Fibroblast of the conjunctiva (primary cell): Measurements from ENCODE around the gene PEX5L.

Experiments used
- DNase-seq: peaks from one replicate; pipeline ENCODE4 v3.0.0-alpha.2; 2010; ENCODE audit warnings: low read depth

PEX5L gene

DNA sequence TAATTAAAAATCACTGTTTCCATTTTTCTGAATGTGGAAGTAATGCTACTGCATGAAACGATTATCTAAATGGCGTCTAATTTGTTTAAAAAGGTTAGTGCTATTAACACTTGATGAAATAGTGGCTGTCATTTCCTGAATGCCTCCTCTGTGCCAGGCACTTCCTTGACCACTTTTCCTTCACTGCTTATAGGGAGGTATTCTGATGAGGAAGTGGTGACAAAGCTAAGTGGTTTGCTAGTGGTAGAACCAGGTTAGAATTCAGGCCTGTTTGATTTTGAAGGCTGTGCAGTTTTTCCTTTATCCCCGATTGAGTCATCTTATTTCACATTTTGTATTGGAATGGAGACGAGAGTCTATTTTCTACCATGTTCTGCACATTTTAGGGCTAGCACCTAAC lies 264.9 kb downstream of the PEX5L start:
- DNase-seq = no peak

DNA sequence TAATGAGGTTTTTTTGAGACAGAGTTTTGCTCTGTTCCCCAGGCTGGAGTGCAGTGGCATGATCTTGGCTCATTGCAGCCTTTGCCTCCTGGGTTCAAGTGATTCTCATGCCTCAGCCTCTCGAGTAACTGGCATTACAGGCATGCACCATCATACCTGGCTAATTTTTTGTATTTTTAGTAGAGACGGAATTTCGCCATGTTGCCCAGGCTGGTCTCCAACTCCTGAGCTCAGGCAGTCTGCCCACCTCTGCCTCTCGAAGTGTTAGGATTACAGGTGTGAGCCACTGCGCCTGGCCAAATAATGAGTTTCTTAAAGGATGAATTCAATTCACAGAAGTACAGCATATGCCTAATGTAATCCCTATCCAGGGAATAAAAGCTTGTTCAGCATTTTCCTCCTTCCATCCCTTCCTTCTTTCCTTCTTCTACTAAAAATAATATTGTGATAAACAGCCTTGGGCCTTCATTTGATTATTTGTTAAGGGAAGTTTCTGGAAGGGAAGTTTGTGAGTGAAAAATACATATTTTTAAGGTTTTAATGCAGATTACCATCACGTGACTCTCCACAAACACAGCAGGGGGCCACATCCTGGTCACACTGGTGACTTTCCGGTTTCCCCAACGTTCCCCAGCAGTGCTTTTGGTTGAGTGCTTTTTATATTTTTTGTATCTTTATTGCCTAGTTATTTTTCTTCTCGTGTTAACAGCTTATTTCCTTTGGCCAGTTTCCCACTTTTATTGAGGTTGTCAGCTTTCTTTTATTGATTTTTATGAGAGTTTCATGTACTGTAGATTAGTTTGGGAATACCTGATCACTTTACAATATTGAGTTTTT lies 267.1 kb downstream of the PEX5L start:
- DNase-seq = no peak

DNA sequence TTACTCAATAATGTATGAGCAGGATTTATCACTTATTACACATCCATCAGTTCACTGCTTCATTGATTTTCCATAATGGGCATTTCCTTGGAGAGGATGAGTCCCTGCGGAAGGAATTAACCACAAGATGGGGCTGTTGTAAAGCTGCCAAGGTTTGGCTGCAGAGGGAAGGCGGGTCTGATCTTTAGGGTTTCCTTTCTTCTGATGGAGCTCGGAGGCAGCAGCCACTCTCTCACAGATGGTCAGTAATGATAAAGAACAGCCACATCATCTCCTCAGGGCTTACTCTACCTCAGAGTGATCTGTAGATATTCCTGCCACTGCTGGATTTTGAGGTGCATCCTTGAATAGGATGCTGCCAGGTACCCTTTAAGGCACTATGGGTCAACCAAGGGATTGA lies 268.7 kb downstream of the PEX5L start:
- DNase-seq = peak; percentile 44

DNA sequence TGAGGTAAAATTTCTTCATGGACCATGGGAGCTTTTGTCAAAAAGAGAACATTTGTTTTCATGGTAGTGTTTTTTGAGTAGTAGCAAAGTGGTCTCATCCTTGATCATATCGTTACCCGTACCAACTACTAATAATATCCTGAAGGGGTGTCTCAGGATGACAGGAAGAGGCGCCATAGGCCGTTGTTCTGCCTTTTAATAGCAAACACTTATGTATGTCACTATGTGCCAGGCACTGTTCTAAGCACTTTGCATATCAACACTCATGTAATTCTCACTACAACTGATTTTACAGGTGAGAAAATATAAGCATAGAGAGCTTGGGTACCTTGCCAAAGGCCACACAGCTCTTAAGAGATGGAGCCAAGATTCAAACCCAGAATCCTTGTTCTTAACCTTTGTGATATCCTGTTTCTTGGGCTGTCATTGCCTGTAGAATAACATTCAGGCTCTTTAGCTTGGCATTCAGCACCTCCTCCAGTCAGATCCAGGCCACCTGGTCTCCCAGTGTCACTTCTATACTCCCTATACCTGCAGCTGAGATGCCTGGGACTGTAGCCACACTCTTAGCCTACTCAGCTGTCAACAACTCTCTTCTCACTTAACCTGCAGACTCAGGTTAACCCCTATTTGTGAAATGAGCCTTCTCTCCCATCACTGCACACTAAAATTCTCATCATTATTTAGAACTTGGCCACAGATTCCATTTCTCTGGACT lies 270.2 kb downstream of the PEX5L start:
- DNase-seq = no peak

DNA sequence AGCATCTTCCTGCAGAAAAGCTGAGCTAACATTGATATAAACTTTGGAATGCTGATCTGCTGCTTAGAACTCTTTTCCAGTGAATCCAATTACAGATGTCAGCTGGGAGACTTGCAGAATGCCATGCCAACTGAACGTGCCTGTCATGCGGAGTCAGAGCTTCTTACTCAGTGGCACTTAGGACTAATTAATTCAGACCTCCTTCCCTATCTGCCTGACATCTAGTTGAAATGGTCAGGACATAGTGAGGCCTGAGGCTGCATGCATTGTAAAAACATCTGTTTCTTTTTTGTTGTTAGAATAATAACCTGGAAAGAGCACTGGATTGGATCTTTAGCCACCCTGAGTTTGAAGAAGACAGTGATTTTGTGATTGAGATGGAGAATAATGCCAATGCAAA lies 271.3 kb downstream of the PEX5L start:
- DNase-seq = no peak

DNA sequence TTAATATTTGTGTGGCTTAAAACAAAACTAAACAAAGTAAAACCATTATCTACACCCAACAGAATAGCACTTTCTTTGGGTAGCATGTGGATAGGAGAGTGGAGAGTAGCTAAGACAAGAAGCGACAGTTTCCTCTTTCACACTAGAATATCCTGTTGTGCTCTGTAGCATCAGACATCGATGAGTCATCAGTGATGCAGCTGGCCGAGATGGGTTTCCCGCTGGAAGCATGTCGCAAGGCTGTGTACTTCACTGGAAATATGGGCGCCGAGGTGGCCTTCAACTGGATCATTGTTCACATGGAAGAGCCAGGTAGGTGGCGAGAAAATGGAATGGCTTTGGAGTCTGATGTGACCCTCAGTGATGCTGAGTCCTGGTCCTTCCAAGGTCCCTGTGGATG lies 275.8 kb downstream of the PEX5L start:
- peak; percentile 20 for DNase-seq

DNA sequence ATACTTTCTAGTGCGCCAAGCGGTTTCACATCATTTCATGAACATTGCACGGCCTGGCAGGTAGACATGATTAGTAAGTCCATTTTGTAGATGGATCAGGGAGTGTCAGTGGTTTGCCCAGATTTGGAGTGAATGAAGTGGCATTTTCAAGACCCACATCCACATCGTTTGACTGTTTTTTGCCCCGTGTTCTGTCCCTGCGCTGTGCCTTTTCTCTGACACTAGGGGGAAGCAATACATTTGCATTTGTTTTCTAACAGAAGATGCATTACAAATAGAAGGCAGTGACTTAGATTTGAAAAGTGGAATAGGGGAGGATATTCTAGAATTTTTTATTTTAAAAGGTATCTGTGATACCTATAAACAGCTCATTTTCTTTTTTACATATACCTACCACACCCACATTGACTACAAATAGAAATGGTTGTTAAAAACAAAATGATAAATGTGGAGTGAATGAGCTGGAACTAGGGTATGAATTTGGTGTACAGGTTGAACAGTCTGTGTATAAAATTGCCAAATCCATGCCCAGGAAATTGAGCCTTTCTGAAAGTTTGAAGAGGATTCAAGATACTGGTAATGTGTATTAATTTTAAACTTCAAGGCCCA lies 285.9 kb downstream of the PEX5L start:
- no peak for DNase-seq

DNA sequence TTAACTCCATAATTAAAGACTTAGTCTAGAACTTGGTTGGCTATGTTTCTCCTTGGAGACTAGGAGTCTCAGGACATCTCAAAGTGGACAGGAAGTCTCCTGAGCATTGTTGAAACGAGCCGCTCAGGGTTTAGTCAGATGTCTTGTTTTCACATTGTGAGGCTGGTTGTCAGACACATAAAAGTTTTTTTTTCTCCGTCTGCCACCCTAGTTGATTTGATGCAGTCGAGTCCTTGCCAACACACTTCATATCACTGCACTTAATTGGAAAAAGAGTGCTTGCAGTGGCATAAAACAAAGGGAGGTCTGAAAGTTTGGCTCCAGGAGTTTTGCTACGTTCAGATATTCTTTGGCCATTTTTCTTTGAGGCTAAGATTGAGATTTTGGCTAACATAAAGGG lies 291.0 kb downstream of the PEX5L start:
- DNase-seq = no peak

DNA sequence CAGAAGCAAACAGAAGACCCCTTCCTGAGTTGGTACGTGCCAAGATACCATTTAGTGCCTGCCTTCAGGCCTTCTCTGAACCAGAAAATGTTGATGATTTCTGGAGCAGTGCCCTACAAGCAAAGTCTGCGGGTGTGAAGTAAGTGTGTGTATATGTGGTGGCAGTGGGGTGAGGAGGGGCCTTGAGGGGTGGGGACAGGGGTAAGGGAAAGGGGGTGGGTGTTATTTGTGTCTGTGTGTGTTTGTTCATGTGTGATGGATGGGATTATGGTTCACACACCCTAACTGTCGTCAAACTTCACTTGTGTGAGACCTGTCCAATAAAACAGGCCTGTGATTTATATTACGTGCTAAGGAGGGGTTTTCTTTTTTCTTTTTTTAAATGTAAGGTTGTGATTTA lies 291.7 kb downstream of the PEX5L start:
- no peak for DNase-seq
